Activated gamma-delta T cell treated with anti-CD3 and anti-CD28 coated beads, Interleukin-2, amount 50 U/mL, for 16 hours (primary cell): ENCODE results near the gene WFDC11.

Source experiments
- DNase-seq: peaks from one replicate; pipeline ENCODE4 v3.0.0-alpha.2; 2020; ENCODE audit warnings: low read depth

Gene WFDC11

GRCh38 chr20:45626540-45626939 is 43.5 kb downstream of the WFDC11 start:
- DNase-seq, result no peak

- no peak for DNase-seq
Measured at GRCh38 chr20:45621593-45621992, 48.4 kb downstream of the WFDC11 start.

GRCh38 chr20:45617591-45617990 is 52.4 kb downstream of the WFDC11 start:
- DNase-seq, result no peak

- DNase-seq, result no peak
Measured at GRCh38 chr20:45612314-45612713, 57.7 kb downstream of the WFDC11 start.

- no peak for DNase-seq
Measured at GRCh38 chr20:45611054-45611453, 59.0 kb downstream of the WFDC11 start.

GRCh38 chr20:45607810-45608209 is 62.2 kb downstream of the WFDC11 start:
- DNase-seq, result no peak
